GM12874 (cell line): Measurements from ENCODE around the gene GUCA2B.

Experiments
- TF ChIP-seq, protein P1 (sequence below): IDR thresholded peaks from 2 replicates; pipeline ENCODE4 v1.5.1; 2011; ENCODE audit warnings: low read depth, mild to moderate bottlenecking, control low read depth, low read length, moderate library complexity; ENCODE audit not compliant: insufficient read depth

The GUCA2B gene

DNA sequence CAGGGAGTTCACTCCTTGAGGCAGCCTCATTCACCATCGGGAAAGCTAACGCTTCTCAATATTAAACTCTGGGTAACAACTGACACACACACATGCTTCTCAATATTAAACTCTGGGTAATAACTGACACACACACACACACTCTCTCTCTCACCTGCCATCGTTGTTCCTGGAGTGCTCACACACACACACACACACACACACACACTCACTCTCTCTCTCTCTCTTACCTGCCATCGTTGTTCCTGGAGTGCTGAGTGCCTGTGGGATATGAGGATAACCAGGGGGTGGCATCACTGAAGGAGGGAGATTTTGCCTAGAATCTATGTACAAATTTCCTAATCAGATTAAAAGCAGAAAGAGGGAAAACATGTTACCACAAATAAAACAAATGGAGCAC is 28.5 kb downstream of the GUCA2B start:
- TF ChIP-seq, protein P1, sequence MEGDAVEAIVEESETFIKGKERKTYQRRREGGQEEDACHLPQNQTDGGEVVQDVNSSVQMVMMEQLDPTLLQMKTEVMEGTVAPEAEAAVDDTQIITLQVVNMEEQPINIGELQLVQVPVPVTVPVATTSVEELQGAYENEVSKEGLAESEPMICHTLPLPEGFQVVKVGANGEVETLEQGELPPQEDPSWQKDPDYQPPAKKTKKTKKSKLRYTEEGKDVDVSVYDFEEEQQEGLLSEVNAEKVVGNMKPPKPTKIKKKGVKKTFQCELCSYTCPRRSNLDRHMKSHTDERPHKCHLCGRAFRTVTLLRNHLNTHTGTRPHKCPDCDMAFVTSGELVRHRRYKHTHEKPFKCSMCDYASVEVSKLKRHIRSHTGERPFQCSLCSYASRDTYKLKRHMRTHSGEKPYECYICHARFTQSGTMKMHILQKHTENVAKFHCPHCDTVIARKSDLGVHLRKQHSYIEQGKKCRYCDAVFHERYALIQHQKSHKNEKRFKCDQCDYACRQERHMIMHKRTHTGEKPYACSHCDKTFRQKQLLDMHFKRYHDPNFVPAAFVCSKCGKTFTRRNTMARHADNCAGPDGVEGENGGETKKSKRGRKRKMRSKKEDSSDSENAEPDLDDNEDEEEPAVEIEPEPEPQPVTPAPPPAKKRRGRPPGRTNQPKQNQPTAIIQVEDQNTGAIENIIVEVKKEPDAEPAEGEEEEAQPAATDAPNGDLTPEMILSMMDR = no peak

DNA sequence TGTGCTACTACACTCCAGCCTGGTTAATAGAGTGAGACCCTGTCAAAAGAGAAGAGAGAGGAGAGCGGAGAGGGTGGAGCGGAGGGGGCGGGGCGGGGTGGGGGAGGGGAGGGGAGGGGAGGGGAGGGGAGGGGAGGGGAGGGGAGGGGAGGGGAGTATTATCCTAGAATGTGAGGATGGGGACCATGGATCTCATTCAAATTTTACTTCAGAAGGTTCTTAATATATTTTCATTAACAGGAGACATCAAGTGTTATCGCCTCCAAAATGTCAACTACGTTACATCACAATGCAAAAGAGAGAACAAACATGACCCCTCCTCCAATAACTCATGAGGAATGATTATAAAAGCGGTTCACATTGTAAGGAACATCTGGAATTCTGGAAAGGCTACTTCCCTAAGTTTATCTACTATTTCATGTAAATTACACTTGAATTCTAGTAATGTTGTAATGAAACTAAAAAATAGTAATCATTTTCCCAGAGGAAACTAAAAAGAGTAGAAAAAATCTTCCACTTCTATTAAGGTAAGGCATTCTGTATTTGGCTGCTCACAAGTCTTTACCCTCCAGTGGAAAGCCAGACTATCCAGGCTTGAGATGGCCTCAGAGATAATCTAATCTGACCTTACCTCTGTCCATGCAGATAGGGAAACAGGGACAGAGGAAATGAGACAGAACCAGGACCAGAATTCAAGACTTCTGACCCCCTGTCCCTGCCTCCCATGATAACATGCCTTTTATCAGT is 30.2 kb downstream of the GUCA2B start:
- TF ChIP-seq, protein P1 = no peak

DNA sequence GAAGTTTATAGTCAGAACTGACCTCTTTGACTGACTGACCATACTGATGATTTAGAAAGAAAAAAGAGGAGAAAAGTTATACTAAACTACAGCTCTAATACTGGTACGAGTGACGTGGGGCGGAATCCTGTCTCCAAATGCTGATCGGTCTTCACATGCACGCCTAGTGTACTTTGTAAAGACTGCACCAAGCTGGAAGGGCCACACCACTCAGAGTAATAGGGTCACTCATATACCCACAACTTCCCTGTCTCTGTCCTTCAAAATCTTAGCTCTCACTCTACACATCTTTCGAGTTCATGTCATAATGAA is 30.7 kb downstream of the GUCA2B start:
- TF ChIP-seq, protein P1 = no peak

- TF ChIP-seq, protein P1 = no peak
Observed at GRCh38 chr1:42184616-42185015, 31.4 kb downstream of the GUCA2B start.

DNA sequence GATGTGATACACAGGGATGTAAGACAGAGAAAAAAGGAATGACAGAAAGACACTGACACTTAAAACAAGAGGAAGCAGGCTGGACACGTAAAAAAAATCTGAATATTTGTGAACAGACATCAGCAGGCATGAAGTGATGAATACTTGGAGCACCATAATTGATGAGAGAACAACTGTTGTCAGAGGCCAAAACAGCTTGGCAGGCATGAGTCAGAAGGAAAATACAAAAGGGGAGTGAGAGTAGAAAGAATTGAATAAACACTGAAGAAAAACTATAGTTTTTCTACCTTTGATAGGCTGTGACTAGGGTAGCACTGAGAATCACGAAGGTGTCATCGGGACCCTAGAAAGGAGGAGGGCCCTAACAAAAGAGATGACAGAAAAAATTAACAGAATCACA is 32.9 kb downstream of the GUCA2B start:
- TF ChIP-seq, protein P1 = no peak

- TF ChIP-seq, protein P1 = no peak
Observed at GRCh38 chr1:42189931-42190853, 37.0 kb downstream of the GUCA2B start.

DNA sequence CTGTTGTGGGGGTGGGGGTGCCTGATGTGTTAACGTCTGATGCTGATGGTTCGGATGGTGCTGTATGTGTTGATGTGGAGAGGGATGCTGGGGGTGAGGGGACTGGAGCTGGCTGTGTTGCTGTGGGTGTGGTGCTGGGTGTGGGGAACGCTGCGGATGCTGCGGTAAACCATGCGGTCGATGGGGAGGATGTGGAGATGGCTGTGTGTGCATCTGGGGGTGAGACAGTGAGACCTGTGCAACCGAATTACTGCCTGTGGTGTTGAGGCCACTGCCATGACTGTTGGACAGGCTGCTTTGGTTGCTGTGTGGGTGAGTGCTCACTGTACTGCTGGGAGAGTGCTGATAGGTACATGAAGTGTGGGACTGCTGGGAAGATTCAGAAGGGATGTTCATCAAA is 38.1 kb downstream of the GUCA2B start:
- TF ChIP-seq, protein P1 = no peak
